HG02763 (cell line): Measurements from ENCODE around the gene PRAC1.
"Not testable (repeated sequence)": the region's sequence is repeated elsewhere in the genome, so short reads cannot be mapped to it uniquely, and the experiment has no call there.

Source experiments
- ATAC-seq: cut with Tn5 transposase; IDR thresholded peaks from one replicate; pipeline ENCODE4 v1.9.1; 2021; ENCODE audit warnings: mild to moderate bottlenecking, moderate library complexity; ENCODE audit not compliant: unreplicated experiment

PRAC1 gene

DNA sequence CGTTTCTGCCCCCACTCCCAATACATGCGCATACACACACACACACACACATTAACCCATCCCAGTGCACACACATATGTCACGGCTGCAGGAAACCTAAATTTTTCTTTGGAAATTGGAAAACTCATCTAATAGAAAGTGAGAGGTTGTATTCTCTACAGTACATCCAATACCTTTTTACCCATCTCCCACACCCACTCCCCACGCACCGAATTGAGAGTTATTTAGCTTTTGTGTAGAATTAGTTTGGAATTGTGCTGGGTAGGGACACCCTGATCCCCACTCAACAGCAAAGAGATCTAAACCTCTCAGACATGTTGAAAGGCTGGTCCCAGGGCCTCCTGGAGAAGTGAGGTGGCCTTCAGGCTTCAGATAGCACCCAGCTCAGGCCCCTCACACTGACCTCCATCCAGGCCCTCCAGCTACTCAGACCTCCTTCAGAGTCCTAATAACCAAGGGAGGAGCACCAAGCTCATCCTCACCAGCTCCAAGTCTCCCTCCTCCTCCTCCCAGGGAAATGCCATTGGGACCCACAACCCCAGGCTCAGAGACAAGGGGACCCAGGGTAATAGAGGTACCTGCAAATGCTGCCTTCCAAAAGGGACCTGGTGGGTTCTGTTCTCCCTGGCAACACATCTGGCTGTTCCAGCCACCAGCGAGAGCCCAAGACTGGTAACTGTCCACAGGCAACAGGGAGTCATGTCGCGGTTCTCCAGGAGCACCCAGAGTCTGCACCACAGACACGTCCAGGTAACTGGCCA lies 5.3 kb upstream of the PRAC1 start:
- no peak for ATAC-seq

- ATAC-seq, result no peak
Observed at GRCh38 chr17:48726916-48727286, 4.6 kb upstream of the PRAC1 start.

DNA sequence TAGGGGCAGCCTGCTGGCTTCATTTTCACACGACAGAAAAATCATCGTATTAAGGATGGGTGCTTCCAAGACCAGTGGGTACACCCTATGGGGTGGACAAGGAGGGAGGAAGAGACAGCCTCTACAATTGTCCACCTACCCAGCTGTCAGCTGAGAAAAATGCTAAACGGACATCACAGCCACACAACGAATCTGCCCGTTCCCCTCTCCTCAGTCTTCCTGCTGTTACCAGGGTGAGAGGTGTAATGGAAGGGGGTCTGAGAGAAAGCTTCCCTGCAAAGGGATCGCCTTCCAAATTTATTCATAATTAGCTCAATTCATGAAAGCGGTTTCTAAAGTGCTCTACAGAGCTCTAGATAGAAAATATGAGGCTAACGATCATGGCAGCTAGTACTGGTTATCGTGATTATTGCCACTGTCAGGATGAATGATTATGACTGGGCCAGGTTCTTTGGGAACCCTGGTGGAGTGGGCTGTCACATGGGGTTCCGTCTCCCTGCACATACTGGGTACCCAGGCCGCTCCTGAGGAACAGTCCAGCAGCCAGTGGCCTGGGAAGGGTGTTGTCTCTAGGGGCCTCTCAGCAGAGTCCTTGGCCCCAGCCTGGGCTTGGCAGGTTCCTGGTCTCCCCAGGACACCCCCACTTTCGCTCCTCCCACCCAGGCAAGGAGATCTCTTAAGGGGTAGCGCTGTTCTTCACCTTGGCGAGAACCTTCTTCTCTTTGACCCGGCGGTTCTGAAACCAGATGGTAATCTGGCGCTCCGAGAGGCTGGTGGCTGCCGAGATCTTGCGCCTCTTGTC lies 4.0 kb upstream of the PRAC1 start:
- ATAC-seq, result no peak

GRCh38 chr17:48725288-48726064 lies 3.2 kb upstream of the PRAC1 start:
- no peak for ATAC-seq

GRCh38 chr17:48725004-48725287 lies 2.6 kb upstream of the PRAC1 start:
- ATAC-seq, result no peak

- ATAC-seq, result no peak
Observed at GRCh38 chr17:48724251-48725003, 2.1 kb upstream of the PRAC1 start.

DNA sequence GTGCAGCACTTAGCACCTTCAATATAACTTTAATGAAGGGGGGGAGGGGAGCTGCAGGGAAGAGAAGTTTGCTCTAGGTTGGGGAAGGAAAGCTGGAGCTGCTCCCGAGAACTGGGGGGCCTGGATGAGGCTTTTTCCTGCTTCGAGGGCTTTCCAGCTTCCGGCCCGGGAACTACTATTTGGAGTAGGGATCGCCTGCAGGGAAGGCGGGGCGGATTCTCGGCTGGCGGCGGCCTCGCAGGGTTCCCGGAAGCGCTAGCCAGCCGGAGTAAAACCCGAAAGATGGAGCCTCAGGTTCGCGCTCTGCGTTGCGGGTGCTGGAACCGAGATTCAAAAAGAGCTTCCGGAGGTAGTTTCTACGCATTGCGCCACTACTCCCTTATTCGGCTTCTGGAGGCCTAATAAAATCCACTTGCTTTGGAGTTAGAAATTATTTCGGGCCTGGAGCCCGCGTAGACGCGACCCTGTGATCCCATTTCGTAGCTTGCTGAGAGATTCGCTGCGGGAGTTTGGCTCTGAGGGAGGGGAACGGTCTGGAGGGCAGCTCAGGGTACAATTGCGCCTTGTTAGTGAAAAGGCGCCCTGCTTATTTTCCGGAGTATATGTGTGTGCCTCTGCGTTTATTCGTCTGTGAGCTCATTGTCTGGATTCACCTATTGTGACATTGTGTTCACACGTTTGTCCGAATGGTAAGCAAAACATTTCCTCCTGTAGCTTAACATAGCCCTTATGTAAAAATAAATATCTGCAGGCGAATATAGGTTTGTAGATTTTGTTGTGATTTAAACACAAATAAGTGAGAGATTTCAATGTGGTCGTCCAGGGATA lies 1.3 kb upstream of the PRAC1 start:
- ATAC-seq, result no peak

GRCh38 chr17:48722915-48723422 lies 651 bp upstream of the PRAC1 start, which contains the start of gene PRAC2:
Gene PRAC2 (plus strand): TSS chr17:48723185. CDS start chr17:48724411, 1,226 bp downstream.
- ATAC-seq, result no peak

GRCh38 chr17:48721009-48721402 lies 1.3 kb downstream of the PRAC1 start:
- ATAC-seq, result no peak

- ATAC-seq, result no peak
Observed at GRCh38 chr17:48720266-48721008, 1.9 kb downstream of the PRAC1 start.

GRCh38 chr17:48719642-48720265 lies 2.6 kb downstream of the PRAC1 start:
- ATAC-seq, result no peak

- ATAC-seq, result no peak
Observed at GRCh38 chr17:48718761-48719641, 3.3 kb downstream of the PRAC1 start.

GRCh38 chr17:48718227-48718760 lies 4.0 kb downstream of the PRAC1 start:
- ATAC-seq, result no peak

- no peak for ATAC-seq
Observed at GRCh38 chr17:48717367-48718226, 4.7 kb downstream of the PRAC1 start.

- ATAC-seq, result not testable (repeated sequence)
Observed at GRCh38 chr17:48716549-48716948, 5.8 kb downstream of the PRAC1 start.
